Ovary (tissue), 3 donors: ENCODE results near the gene AIG1.

Experiments
- EP300 ChIP-seq: sonication (generic); formaldehyde crosslinking; IDR thresholded peaks from one replicate; pipeline ENCODE4 v1.6.1; 2017; ENCODE audit warnings: antibody characterized with exemption
- POLR2A ChIP-seq: fragments of 450-650 bp; IDR thresholded peaks from one replicate; pipeline ENCODE4 v1.6.1; 2017; ENCODE audit warnings: antibody characterized with exemption, mild to moderate bottlenecking, moderate library complexity
- TF ChIP-seq, protein P1 (sequence below), 3 donors: fragments of 450-650 bp in 2 of 3; fragments of 200-600 bp in 1 of 3; IDR thresholded peaks; one replicate each; pipeline versions ENCODE4 v1.5.1 to v1.8.0; 2016 to 2022; ENCODE audit warnings: antibody characterized with exemption in 3 of 3, mild to moderate bottlenecking in 1 of 3
- donor health status: DM: no; HTN: no; CAD: no.

DNA sequence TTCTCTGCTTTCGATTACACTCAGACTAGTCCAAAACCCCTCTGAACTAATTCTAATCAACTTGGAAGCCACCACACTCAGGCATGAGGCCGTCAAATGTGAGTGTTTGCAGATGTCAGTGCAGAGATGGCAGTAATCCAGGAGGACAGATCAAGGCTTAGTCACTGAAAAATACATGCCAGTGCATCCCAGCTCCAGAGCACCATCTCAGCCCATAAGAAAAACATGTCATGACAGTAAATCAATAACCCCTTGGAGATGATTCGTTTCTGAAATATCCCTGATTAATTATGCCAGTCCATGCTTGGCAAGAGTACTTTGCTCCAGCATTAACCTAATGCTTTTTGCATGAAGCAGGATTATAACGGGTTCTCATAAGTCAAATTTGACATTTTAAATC, 210.3 kb downstream of the AIG1 start:
- TF ChIP-seq, protein P1, sequence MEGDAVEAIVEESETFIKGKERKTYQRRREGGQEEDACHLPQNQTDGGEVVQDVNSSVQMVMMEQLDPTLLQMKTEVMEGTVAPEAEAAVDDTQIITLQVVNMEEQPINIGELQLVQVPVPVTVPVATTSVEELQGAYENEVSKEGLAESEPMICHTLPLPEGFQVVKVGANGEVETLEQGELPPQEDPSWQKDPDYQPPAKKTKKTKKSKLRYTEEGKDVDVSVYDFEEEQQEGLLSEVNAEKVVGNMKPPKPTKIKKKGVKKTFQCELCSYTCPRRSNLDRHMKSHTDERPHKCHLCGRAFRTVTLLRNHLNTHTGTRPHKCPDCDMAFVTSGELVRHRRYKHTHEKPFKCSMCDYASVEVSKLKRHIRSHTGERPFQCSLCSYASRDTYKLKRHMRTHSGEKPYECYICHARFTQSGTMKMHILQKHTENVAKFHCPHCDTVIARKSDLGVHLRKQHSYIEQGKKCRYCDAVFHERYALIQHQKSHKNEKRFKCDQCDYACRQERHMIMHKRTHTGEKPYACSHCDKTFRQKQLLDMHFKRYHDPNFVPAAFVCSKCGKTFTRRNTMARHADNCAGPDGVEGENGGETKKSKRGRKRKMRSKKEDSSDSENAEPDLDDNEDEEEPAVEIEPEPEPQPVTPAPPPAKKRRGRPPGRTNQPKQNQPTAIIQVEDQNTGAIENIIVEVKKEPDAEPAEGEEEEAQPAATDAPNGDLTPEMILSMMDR (IDR thresholded peaks at IDR 0.05), result no peak
- no peak for TF ChIP-seq POLR2A
- TF ChIP-seq EP300, result no peak
